ENCODE data around the gene NOX5. TPM values are rescaled to one million over a fixed set of nuclear protein-coding genes. Genes with fewer than 3 reads are reported as not detected.

NOX5 gene
- total and polyA plus RNA-seq, 4 donors, result 0.18 to 0.23 (median 0.19) TPM; not detected in 1

DNA sequence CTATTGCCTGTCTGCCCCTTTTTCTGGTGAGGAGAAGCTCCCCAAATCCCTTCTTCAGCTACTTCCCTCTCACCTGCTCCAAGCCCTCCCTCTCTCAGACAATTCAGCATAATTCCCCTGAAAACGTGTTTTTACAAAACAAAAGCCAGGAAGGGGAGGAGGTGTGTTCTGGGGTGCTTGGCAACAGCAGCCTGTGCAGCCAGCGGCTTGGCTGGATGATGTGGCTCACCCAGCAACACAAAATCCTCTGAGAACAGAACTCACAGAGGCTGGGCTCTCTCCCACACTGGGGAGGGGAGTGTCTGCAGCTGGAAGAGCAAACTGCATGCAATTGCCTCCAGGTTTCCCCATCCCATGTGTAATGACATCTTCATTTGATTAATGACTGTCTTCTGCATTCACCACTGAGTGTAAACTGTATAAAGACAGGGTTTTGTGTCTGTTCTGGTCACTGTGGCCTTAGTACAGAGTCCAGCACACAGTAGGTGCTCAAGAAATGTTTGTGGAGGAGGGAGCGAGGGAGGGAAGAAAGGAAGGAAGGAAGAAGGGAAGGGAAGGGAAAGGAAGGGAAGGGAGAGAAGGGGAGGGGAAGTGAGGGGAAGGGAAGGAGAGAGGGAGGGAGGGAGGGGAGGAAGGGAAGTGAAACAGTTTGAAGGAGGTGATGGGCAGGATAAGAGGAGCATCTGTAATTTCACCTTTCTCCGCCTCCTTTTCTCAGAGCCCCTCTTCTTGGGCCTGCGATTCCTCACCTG is 75.9 kb downstream of the NOX5 start:
- 60 to 63% methylated on average over 5 of the region's 5 CpGs for whole genome bisulfite sequencing, 2 donors
- no peaks in the 10 kb centered on the region for H3K36me3 ChIP-seq (ENCODE audit: control insufficient read depth in 1 of 2, insufficient read depth in 2 of 2, low read length in 1 of 2)
- H3K27me3 ChIP-seq (ENCODE audit: control insufficient read depth in 1 of 2, insufficient read depth in 2 of 2, low read length in 1 of 2), result no peaks in the 10 kb centered on the region
- intact Hi-C loops (cut with DNase I), result no loop called here
- no peaks in the 10 kb centered on the region for H3K9me3 ChIP-seq (ENCODE audit: control insufficient read depth, low read length)
- no peak overlapping the region for H3K4me3 ChIP-seq (ENCODE audit: low read length in 2 of 2)
- ATAC-seq (ENCODE audit: low FRiP score), result no peak
- H3K27ac ChIP-seq (ENCODE audit: low read depth in 1 of 2, low read length in 2 of 2), result no peak overlapping the region
- no peaks in the 10 kb centered on the region for H3K4me1 ChIP-seq (ENCODE audit: control insufficient read depth in 1 of 2, insufficient read depth in 2 of 2, low read length in 2 of 2)
- no peak for DNase-seq

DNA sequence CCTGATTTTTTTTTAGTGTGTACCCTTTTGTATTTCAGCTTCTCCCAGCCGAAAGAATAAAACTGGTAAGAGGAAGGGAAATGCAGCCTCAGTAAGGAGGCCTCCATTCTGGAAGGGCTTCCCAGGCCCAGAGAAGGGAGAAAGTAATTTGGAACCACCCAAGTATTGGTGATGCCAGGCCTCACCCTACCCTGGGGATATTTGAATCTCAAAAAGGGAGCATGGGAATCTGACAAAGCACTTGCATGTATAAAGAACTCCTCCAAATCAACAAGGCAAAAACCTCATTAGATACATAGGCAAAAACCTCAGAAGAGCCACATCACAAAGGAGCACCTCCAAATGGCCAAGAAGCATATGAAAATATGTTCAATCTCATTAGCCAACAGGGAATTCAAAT is 77.2 kb downstream of the NOX5 start:
- Histone ChIP-seq H3K4me1 (ENCODE audit: control insufficient read depth in 1 of 2, insufficient read depth in 2 of 2, low read length in 2 of 2) (no peaks in the 10 kb centered on the region), H3K27ac (ENCODE audit: low read depth in 1 of 2, low read length in 2 of 2) (no peak overlapping the region), H3K27me3 (ENCODE audit: control insufficient read depth in 1 of 2, insufficient read depth in 2 of 2, low read length in 1 of 2) (no peaks in the 10 kb centered on the region), H3K4me3 (ENCODE audit: low read length in 2 of 2) (no peak overlapping the region), H3K9me3 (ENCODE audit: control insufficient read depth, low read length) (no peaks in the 10 kb centered on the region), H3K36me3 (ENCODE audit: control insufficient read depth in 1 of 2, insufficient read depth in 2 of 2, low read length in 1 of 2) (no peaks in the 10 kb centered on the region)
- DNase-seq, result no peak
- no peak for ATAC-seq (ENCODE audit: low FRiP score)
- intact Hi-C loops (cut with DNase I), result no loop called here
- 94 to 98% methylated on average over 1 of the region's 1 CpG for WGBS, 2 donors

DNA sequence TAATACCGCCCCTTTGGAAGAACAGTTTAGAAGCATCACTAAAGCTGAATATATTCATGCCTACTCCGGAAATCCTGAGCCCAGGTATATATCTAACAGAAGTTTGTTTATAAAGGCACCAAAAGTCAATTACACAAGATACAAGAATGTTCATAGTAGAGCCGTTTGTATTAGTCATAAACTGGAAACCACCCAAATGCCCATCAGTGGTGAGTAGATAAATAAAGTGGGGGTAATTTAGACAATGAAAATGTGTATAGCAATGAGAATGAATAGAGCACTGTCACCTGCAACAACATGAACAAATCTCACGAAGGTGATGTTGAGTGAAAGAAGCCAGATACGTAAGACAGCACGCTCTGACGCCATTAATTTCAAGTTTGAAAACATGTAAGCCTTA is 77.7 kb downstream of the NOX5 start:
- 78 to 81% methylated on average over 7 of the region's 7 CpGs for WGBS, 2 donors
- Histone ChIP-seq H3K27ac (ENCODE audit: low read depth in 1 of 2, low read length in 2 of 2) (no peak overlapping the region), H3K36me3 (ENCODE audit: control insufficient read depth in 1 of 2, insufficient read depth in 2 of 2, low read length in 1 of 2) (no peaks in the 10 kb centered on the region), H3K9me3 (ENCODE audit: control insufficient read depth, low read length) (no peaks in the 10 kb centered on the region), H3K4me1 (ENCODE audit: control insufficient read depth in 1 of 2, insufficient read depth in 2 of 2, low read length in 2 of 2) (no peaks in the 10 kb centered on the region), H3K27me3 (ENCODE audit: control insufficient read depth in 1 of 2, insufficient read depth in 2 of 2, low read length in 1 of 2) (no peaks in the 10 kb centered on the region), H3K4me3 (ENCODE audit: low read length in 2 of 2) (no peak overlapping the region)
- DNase-seq (no peak), ATAC-seq (ENCODE audit: low FRiP score) (no peak)
- intact Hi-C loops (cut with DNase I), result no loop called here

DNA sequence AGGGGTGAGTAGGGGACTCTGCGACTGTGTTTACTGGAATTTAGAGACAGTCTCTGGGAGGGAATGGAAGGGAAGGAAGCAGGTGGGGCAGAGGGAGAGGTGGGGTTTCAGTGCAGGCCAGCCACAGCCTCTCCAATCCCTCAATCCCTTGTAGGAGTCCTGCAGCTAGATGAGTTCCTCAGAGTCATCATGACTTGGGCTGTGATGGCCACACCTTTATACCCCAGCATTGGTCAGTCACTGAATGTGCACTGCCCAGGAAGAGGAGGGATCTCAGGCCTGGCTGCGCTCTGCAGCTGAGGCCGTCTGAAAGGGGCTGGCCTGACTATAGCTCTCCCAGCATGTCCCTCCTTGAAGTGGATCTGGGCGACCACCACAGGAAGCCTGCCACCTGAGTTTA is 78.6 kb downstream of the NOX5 start:
- intact Hi-C loops (cut with DNase I), result no loop called here
- no peaks in the 10 kb centered on the region for H3K9me3 ChIP-seq (ENCODE audit: control insufficient read depth, low read length)
- H3K27me3 ChIP-seq (ENCODE audit: control insufficient read depth in 1 of 2, insufficient read depth in 2 of 2, low read length in 1 of 2), result no peaks in the 10 kb centered on the region
- DNase-seq, result no peak
- ATAC-seq (ENCODE audit: low FRiP score), result no peak
- H3K36me3 ChIP-seq (ENCODE audit: control insufficient read depth in 1 of 2, insufficient read depth in 2 of 2, low read length in 1 of 2), result no peaks in the 10 kb centered on the region
- H3K4me3 ChIP-seq (ENCODE audit: low read length in 2 of 2), result no peak overlapping the region
- no peak overlapping the region for H3K27ac ChIP-seq (ENCODE audit: low read depth in 1 of 2, low read length in 2 of 2)
- WGBS, 2 donors, result 70 to 74% methylated on average over 4 of the region's 4 CpGs
- H3K4me1 ChIP-seq (ENCODE audit: control insufficient read depth in 1 of 2, insufficient read depth in 2 of 2, low read length in 2 of 2), result no peaks in the 10 kb centered on the region

DNA sequence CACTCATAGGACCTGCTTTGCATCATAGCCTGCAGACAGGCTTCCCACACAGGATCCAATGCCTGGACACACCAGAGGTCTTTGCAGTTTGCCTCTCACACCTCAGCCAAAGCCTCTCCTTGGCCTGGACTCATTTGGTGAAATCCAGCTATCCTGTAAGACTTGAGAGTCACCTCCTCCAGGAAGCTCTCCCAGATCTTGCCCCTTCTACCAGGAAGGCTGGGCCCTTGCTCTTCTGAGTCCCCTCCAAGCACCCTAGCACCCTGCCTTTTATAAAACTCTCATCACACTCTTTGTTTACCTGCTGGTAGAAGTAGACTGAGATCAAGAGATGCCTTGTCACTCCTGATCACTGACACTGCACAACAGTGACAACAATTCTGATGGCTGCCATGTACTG is 79.1 kb downstream of the NOX5 start:
- no peak overlapping the region for H3K27ac ChIP-seq (ENCODE audit: low read depth in 1 of 2, low read length in 2 of 2)

DNA sequence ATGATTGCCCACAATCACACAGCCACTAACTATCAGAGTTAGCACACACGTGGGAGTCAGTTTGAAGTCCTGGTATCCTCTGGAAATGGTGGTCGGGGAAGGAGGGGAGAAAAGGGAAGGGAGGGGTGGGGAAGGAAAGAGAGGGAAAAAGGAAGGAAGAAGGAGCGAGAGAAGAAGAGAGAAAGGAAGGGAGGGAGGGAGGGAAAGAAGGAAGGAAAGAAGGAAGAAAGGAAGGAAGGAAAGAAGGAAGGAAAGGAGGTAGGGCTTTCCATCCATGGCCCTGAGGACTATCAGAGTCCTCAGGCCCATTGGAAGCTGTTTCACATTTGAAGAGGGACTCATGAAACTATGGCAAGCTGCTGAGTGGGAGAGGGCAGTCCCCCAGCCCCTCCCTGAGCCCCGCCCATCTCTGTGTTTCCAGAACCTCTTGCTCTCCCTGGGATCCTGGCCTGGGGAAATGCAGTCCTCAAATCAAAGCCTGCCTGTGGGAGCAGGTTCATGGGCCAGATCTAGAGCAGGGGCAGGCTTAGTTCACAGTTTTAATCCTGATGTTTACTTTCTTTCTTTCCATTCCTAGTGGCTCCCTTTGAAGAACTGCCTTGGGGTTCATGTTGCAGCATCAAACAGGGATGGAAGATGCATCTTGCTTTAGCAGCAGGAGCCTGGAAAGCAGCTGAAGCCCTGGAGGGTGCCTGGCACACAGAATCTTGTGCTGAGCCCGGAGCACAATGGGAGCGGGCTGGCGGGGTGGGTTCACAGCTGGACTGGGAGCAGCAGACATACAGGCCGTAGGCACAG is 79.8 kb downstream of the NOX5 start:
- DNase-seq (no peak), ATAC-seq (ENCODE audit: low FRiP score) (no peak)
- intact Hi-C loops (cut with DNase I), result no loop called here
- Histone ChIP-seq H3K4me3 (ENCODE audit: low read length in 2 of 2) (no peak overlapping the region), H3K27ac (ENCODE audit: low read depth in 1 of 2, low read length in 2 of 2) (no peak overlapping the region), H3K4me1 (ENCODE audit: control insufficient read depth in 1 of 2, insufficient read depth in 2 of 2, low read length in 2 of 2) (no peaks in the 10 kb centered on the region), H3K9me3 (ENCODE audit: control insufficient read depth, low read length) (no peaks in the 10 kb centered on the region), H3K36me3 (ENCODE audit: control insufficient read depth in 1 of 2, insufficient read depth in 2 of 2, low read length in 1 of 2) (no peaks in the 10 kb centered on the region), H3K27me3 (ENCODE audit: control insufficient read depth in 1 of 2, insufficient read depth in 2 of 2, low read length in 1 of 2) (no peaks in the 10 kb centered on the region)
- 86 to 87% methylated on average over 8 of the region's 8 CpGs for WGBS, 2 donors

More for the DNA sequence above, 79.1 kb downstream of the NOX5 start:
- Histone ChIP-seq H3K4me1 (ENCODE audit: control insufficient read depth in 1 of 2, insufficient read depth in 2 of 2, low read length in 2 of 2) (no peaks in the 10 kb centered on the region), H3K9me3 (ENCODE audit: control insufficient read depth, low read length) (no peaks in the 10 kb centered on the region), H3K4me3 (ENCODE audit: low read length in 2 of 2) (no peak overlapping the region), H3K36me3 (ENCODE audit: control insufficient read depth in 1 of 2, insufficient read depth in 2 of 2, low read length in 1 of 2) (no peaks in the 10 kb centered on the region), H3K27me3 (ENCODE audit: control insufficient read depth in 1 of 2, insufficient read depth in 2 of 2, low read length in 1 of 2) (no peaks in the 10 kb centered on the region)
- intact Hi-C loops (cut with DNase I), result no loop called here
- DNase-seq, result no peak
- no peak for ATAC-seq (ENCODE audit: low FRiP score)

DNA sequence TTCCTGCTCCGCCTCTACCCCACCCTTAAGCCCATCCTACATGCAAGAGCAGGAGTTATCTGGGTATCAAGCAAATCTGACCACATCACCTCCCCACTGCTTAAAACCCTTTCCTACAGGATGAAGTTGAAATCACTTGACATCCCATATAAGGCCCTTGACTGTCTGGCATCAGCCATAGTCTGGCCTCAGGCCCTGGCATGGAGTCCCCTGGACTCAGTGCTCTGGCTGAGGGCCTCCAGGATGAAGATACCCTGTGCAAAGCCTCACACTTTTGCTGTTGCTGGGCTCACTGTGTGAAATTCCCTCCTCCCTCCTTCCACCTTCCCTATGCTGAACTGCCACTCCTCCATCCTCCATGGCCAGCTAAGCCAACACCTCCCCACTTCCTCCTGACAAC is 80.8 kb downstream of the NOX5 start:
- no peak for ATAC-seq (ENCODE audit: low FRiP score)
- no peaks in the 10 kb centered on the region for H3K4me1 ChIP-seq (ENCODE audit: control insufficient read depth in 1 of 2, insufficient read depth in 2 of 2, low read length in 2 of 2)
- no peaks in the 10 kb centered on the region for H3K9me3 ChIP-seq (ENCODE audit: control insufficient read depth, low read length)
- WGBS, 2 donors, result 93 to 100% methylated on average over 1 of the region's 1 CpG
- DNase-seq, result no peak
- H3K4me3 ChIP-seq (ENCODE audit: low read length in 2 of 2), result no peak overlapping the region
- H3K36me3 ChIP-seq (ENCODE audit: control insufficient read depth in 1 of 2, insufficient read depth in 2 of 2, low read length in 1 of 2), result no peaks in the 10 kb centered on the region
- no peaks in the 10 kb centered on the region for H3K27me3 ChIP-seq (ENCODE audit: control insufficient read depth in 1 of 2, insufficient read depth in 2 of 2, low read length in 1 of 2)
- intact Hi-C loops (cut with DNase I), result no loop called here
- no peak overlapping the region for H3K27ac ChIP-seq (ENCODE audit: low read depth in 1 of 2, low read length in 2 of 2)

DNA sequence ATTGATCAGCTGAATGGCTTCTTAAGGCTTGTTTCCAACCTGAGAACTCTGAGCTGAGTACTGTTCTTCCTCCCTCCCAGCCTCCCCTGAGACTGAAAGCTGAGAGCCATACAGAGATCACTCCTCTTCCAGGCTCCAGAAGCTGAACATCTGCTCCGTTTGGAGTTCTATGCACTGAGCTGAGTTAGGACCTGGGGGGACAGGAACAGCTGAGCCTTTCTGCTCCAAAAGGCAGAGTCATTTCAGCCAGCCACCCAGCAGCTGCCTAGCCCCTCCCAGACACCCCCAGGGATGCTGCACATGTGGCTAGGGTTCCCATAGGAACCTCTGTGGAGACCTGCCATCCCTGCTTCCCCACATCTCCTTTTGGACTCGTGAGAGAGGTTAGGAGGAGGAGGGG is 81.7 kb downstream of the NOX5 start:
- Histone ChIP-seq H3K9me3 (ENCODE audit: control insufficient read depth, low read length) (no peaks in the 10 kb centered on the region), H3K27ac (ENCODE audit: low read depth in 1 of 2, low read length in 2 of 2) (no peak overlapping the region), H3K27me3 (ENCODE audit: control insufficient read depth in 1 of 2, insufficient read depth in 2 of 2, low read length in 1 of 2) (no peaks in the 10 kb centered on the region), H3K36me3 (ENCODE audit: control insufficient read depth in 1 of 2, insufficient read depth in 2 of 2, low read length in 1 of 2) (no peaks in the 10 kb centered on the region), H3K4me3 (ENCODE audit: low read length in 2 of 2) (no peak overlapping the region), H3K4me1 (ENCODE audit: control insufficient read depth in 1 of 2, insufficient read depth in 2 of 2, low read length in 2 of 2) (no peaks in the 10 kb centered on the region)
- 59 to 65% methylated on average over 2 of the region's 2 CpGs for WGBS, 2 donors
- DNase-seq (no peak), ATAC-seq (ENCODE audit: low FRiP score) (no peak)
- intact Hi-C loops (cut with DNase I), result no loop called here

DNA sequence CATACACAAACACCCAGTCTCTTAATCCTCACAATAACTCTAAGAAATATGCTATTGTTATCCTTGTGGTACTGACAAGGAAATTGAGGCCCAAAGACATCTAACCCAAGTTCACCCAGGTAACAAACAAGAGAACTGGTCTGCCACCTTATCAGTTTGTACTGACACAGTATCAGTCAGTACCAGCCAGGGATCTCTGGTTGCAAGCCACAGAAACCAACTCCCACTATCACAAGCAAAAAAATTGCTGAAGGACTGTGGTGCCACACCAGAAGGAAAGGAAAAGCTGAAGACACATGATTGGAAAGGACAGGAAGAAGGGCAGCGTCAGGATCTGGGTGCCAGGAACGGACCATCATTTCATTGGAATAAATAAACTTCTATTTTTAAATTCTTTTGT is 82.1 kb downstream of the NOX5 start:
- 94 to 95% methylated on average over 2 of the region's 2 CpGs for WGBS, 2 donors

More for the DNA sequence above, 82.1 kb downstream of the NOX5 start:
- Histone ChIP-seq H3K4me1 (ENCODE audit: control insufficient read depth in 1 of 2, insufficient read depth in 2 of 2, low read length in 2 of 2) (no peaks in the 10 kb centered on the region), H3K9me3 (ENCODE audit: control insufficient read depth, low read length) (no peaks in the 10 kb centered on the region), H3K36me3 (ENCODE audit: control insufficient read depth in 1 of 2, insufficient read depth in 2 of 2, low read length in 1 of 2) (no peaks in the 10 kb centered on the region), H3K27me3 (ENCODE audit: control insufficient read depth in 1 of 2, insufficient read depth in 2 of 2, low read length in 1 of 2) (no peaks in the 10 kb centered on the region), H3K4me3 (ENCODE audit: low read length in 2 of 2) (no peak overlapping the region), H3K27ac (ENCODE audit: low read depth in 1 of 2, low read length in 2 of 2) (no peak overlapping the region)
- DNase-seq (no peak), ATAC-seq (ENCODE audit: low FRiP score) (no peak)
- intact Hi-C loops (cut with DNase I), result no loop called here

Data from aorta (tissue), 5 donors.